Skin epidermis (tissue), 12 donors: ENCODE measurements around the gene CDCP2.
"Not testable (repeated sequence)": the region's sequence is repeated elsewhere in the genome, so short reads cannot be mapped to it uniquely, and the experiment has no call there.

Experiments used
- H3K27ac ChIP-seq, 21 experiments: fragments of 200-600 bp; sonication (generic) in 11 of 21; one replicate each; pipeline ENCODE4 v1.5.0; 2020; ENCODE audit warnings: mild to moderate bottlenecking in 3 of 21, inconsistent platforms in 2 of 21, moderate library complexity in 2 of 21
- H3K4me3 ChIP-seq, 7 experiments: fragments of 200-600 bp; sonication (generic) in 2 of 7; one replicate each; pipeline ENCODE4 v1.5.0; 2020; ENCODE audit warnings: inconsistent platforms in 2 of 7, mild to moderate bottlenecking in 2 of 7, moderate library complexity in 1 of 7

Gene CDCP2

GRCh38 chr1:54169068-54169467, 16.3 kb upstream of the CDCP2 start:
- H3K4me3 ChIP-seq: no peak overlapping the region

DNA sequence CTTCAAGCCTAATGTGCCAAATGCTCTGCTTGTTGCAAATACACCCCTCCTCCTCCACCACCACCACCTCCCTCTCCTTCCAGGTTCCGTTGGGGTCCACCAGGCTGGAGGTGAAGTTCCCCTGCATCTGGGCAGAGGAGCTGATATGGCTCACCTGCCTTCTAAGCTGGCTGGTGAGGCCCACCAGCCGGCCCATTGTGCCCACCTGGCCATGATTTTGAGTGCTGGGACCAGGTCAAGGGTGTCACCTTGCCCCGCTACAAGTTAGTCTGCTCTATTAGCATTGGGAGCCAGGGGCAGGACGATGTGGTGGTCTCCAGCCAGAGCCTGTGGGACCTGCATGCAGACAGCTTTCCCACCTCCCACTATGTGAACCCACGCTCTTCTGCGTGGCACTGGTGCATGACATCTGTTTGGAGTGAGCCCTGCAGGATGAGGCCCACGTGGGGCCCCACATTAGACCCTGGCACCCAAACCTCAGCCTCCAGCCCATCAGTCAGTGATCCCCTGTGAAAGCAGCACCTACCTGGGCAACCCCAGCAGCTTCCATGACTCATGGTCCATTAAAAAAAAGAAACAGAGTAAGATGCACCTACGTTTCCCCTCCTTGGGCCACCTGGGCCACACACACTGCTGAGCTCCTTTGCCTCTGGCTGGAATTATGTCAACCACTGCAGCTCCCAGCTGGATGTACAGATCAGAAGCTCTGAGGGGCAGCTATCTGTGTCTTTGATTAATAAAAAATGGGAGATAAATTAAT, 15.6 kb upstream of the CDCP2 start:
- Histone ChIP-seq H3K27ac (peak overlapping the region in 5 of 21 experiments; percentile 30 to 69 (median 51)), H3K4me3 (no peak overlapping the region)

More at GRCh38 chr1:54169068-54169467, 16.3 kb upstream of the CDCP2 start:
- no peak overlapping the region for H3K27ac ChIP-seq

DNA sequence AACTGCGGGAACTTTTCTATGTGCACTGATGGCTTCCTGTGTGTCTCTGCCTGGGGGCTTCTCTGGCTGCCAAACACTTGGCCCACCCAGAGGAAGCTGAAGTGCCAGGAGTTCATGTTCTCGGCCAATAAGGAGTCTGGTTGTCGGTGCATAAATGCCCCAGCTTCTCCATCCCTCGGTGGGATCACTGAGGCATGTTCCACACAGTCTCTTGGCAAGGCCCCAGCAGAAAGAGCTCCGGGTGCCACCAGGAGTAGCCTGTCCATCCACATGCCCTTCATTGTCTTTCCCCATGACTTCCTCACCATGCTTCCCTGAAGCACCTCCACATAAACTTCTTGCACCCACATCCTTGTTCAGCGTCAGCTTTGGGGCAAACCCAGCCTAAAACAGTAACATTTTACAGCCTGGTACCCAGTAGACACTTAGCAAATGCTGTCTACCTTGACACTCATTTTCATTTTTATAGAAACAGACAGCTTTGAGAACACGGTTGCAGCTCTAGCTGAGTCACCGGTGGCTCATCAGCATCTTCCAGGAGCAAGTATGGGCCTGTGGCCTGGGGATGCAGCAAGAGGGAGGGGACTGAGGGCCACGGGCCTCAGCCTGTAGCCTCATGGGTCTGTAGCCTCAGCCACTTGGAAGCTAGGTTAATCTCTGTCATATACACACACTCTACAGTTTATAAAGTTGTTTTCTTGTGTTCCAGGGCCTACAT, 14.8 kb upstream of the CDCP2 start:
- Histone ChIP-seq H3K27ac (peak overlapping the region in 7 of 21 experiments; percentile 44 to 69 (median 60)), H3K4me3 (no peak overlapping the region)

- H3K4me3 ChIP-seq, H3K27ac ChIP-seq: not testable (repeated sequence)
These were observed 13.6 kb upstream of the CDCP2 start for GRCh38 chr1:54166357-54166756.

DNA sequence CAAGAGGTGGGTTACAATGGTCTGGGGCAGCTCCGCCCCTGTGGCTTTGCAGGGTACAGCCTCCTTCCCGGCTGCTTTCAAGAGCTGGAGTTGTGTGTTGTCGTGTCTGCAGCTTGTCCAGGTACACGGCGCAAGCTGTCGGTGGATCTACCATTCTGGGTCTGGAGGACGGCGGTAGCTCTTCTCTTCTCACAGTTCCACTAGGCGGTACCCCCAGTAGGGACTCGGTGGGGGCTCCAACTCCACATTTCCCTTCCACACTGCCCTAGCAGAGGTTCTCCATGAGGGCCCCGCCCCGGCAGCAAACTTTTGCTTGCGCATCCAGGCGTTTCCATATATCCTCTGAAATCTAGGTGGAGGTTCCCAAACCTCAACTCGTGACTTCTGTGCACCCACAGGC, 12.3 kb upstream of the CDCP2 start:
- H3K27ac ChIP-seq: no peak overlapping the region
- H3K4me3 ChIP-seq: no peak overlapping the region

DNA sequence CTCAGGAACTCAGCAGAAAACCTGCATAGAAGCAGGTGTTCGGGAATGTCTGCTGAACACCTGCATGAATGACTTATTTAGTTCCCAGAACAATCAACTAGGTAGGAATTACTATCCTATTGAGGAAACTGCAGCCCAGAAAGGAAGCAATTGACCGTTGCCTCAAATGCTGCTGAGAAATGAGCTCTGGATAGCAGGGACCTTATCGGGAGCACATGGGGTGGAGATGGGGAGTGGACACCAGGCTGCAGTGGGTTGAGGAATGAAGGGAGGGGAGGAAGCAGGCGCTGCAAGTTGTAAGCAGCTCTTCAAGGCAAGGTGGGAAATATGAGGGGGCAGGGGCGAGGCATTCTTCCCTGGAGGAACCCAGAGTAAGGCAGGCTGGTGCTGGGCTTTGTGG, 10.8 kb upstream of the CDCP2 start:
- Histone ChIP-seq H3K4me3 (no peak overlapping the region), H3K27ac (no peak overlapping the region)

DNA sequence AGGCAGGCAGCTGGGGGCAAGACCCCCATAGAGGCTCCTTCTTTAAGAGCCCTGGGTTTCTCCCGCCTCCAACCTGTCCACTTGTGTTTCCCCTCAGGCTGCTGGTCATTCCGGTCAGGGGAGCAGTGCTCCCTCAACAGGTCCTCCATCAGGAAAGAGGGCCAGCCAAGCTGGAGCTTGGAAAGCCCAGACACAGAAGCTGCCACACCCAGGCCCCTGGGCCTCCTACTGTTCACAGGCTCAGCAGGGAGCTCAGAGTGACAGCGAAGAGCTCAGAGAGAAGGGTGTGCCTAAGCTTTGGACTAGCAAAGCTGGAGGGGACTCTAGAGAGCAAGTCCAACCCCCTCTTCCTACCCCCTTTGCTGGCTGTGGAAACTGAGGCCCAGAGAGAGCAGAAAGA, 10.3 kb upstream of the CDCP2 start:
- Histone ChIP-seq H3K27ac (no peak overlapping the region), H3K4me3 (no peak overlapping the region)

DNA sequence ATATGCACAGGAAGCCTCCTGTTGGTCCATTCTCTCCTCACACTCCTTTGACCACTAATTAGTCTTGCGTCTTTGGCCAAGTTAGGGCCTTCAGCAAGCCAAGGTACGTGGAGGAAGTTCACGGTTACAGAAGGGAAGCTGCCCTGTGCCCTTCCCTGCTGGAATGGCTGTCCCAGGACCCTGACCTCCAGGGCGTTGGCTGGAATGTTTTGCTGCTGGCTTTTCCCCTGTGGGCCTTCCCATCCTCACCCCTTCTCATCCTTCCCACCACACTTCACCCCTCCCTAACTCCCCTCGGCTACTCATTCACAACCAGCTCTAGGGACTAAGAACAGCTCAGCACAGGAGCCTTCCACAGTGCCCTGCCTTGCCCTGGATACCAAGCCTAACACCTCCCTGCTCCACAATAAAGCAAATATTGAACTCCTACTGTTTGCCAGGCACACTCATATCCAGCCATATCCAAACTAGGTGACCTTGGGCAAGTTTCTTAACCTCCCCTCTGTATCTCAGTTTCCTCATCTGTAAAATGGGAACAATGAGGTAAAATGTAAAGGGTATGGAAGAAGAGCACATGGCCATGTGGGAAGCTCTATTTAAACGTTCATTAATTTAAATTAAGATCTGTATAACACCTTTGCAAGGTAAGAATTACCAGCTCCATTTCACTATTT, 8.8 kb upstream of the CDCP2 start:
- Histone ChIP-seq H3K27ac (no peak overlapping the region), H3K4me3 (no peak overlapping the region)

DNA sequence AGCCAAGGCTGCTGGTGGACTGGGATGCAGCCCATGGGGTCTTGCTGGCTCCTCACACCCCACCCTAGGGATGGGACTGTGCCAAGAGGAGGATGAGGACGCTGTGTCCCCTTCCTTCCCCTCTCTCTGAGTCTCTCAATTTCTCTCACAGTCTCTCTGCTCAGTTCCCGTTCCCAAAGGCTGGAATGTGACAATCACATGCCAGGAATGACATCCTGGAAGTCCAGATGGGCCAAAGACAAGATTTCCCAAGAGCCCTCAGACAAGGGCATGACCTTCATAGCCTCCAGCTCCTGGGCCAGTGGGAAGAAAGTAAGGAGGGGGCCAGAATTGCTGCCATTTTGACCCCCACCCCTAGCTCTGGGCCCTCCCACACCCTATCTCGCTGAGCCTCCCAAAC, 7.6 kb upstream of the CDCP2 start:
- Histone ChIP-seq H3K4me3 (no peak overlapping the region), H3K27ac (no peak overlapping the region)

GRCh38 chr1:54159733-54160316, 7.0 kb upstream of the CDCP2 start:
- H3K4me3 ChIP-seq: no peak overlapping the region
- no peak overlapping the region for H3K27ac ChIP-seq

DNA sequence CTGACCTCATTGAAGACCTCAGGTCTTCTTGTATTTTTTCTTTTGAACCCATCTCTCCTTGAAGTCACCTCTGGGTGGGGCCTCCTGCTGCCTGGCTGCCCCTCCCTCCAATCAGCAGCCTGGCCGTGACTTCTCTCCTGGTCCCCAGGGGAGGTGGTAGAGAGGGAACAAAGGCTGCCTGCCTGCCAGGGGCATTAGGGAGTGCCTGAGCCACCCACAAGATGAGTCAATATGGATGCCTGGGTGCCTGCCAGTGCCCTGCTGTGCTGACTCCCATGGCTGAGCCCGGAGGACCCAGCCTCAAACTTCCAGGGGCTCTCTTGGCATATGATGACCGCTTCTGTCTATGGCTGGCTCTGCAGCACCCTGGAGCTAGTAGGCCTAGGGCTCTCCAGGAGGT, 5.3 kb upstream of the CDCP2 start:
- peak overlapping the region in 1 of 21 experiments; percentile 17 for H3K27ac ChIP-seq
- no peak overlapping the region for H3K4me3 ChIP-seq

DNA sequence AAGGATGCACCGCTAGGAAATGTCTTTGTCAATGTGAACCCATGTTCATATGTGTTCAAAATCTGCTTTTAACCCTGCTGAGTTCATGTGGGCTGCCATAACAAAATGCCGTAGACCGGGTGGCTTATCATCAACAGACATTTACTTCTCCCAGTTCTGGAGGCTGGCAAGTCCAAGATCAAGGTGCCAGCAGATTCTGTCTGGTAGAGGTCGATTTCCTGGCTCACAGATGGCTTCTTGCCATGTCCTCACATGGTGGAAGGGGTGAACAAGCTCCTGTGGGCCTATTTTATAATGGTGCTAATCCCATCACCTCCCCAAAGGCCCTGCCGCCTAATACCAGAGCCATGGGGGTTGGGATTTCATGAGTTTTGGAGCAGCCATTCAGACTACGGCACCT, 4.6 kb upstream of the CDCP2 start:
- H3K27ac ChIP-seq: no peak overlapping the region
- H3K4me3 ChIP-seq: no peak overlapping the region

- no peak overlapping the region for H3K4me3 ChIP-seq
- H3K27ac ChIP-seq: no peak overlapping the region
These were observed 4.2 kb upstream of the CDCP2 start for GRCh38 chr1:54156986-54157385.

DNA sequence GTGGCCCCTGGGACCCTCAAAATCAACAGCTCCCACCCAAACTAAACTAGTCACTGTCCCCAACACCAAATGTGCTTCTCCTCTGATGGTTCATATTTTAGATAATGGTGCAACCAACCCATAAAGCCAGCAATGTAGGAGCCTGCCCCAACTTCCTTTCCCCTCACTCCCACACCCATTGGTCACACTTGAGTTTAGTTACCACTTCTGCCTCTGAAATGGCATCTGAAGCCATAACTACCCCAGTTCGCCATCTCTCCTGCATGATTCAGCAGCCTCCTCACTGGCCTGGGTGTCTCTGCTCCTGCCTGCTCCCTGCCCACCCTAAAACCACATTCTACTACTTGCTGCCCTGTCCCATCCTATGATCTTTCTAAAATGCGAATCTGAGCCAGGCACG, 3.4 kb upstream of the CDCP2 start:
- Histone ChIP-seq H3K4me3 (no peak overlapping the region), H3K27ac (no peak overlapping the region)

DNA sequence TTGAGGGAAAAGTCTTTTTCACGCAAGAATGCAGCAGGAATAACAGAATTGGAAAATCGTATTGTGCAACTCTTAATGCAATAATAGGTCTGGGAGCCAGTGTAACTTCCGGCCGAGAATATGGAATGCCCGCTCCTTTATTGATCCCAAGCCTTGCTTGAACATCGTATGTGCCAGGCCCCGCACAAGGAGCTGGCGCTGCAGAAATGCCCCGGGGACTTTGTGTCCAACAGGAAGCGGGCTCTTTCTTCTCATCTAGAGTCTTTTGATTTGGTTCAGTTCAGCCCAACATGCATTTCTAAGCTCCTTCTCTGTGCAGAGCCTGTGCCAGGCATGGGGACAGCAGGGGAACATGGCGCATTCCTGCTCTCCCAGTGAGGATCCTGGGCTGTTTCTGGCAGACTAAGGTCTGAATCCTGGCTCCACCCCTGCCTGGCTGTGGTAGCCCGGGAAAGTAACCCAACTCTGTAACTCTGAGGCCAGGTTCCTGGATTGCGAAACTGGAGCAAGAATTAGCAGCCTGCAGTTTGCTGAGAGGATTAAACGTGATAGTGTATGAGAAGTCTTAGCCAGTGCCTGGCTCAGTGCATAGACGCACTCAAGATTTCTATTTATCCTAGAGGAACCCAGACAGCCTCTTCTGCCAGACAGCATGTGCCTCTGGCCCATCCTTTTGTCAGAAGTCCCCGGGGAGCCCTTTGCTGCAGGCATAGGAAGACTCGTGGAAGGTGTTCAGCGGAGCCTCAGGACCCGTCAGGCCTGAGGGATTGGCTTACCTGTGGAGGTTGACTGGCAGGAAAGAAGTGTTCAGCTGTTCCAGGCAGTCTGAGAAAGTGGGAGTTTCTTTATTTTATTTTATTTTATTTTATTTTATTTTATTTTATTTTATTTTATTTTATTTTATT, 987 bp upstream of the CDCP2 start:
- Histone ChIP-seq H3K27ac (peak overlapping the region in 13 of 21 experiments; percentile 4 to 65 (median 40)), H3K4me3 (no peak overlapping the region)

DNA sequence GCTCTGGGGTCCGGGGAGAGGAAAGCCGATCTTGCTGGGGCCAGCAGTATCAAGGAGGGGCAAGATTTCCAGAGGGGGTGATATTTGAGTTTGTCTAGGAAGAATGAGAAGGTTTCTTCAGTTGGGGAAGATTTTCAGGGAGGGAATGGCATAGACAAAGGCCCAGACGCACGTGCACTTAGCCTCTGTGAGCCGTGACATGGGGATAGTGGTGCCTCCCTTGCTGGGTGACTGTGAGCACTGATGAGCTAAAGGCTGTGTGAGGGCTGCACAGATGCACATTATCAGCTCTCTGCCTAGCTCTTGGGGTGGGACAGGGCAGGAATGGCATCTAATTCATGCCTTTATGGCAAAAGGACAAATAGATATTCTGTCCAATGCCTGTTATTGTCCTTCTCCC, 1.8 kb downstream of the CDCP2 start:
- Histone ChIP-seq H3K4me3 (no peak overlapping the region), H3K27ac (no peak overlapping the region)

DNA sequence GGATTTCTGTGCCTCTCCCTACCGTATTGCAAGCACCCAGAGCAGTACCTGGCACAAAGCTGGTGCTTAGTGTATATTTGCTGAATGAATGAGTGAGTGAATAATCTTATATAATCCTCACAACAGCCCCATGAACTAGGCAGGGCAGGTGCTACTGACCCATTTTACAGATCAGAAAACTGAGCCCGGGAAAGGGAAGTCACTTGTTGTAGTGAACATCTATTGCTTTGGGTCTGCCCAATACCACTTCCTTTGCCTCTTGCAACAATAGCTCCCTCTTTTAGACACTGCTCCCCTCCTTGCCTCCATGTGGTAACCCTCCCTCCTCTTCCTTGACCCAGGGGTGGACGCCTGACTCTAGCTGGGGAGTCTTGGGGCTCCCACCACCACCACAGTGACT, 3.1 kb downstream of the CDCP2 start:
- Histone ChIP-seq H3K27ac (no peak overlapping the region), H3K4me3 (no peak overlapping the region)

DNA sequence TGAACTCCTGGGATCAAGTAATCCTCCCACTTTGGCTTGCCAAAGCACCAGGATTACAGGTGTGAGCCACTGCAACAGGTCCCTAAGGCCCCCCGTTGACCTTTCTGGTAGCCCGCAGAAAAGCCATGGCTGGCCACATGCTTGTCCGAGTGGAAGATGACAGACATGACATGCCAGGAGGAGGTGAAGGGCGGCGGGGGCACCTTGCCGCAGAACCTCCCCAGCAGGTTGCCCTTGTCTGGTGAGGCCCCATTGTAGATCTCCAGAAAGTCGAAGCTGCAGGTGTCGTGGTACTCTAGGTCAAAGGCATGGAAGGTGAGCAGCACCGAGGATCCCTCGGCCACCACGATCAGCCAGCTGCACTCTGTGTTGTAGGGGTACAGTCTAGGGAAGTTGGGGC, 8.4 kb downstream of the CDCP2 start:
- no peak overlapping the region for H3K27ac ChIP-seq
- H3K4me3 ChIP-seq: no peak overlapping the region

DNA sequence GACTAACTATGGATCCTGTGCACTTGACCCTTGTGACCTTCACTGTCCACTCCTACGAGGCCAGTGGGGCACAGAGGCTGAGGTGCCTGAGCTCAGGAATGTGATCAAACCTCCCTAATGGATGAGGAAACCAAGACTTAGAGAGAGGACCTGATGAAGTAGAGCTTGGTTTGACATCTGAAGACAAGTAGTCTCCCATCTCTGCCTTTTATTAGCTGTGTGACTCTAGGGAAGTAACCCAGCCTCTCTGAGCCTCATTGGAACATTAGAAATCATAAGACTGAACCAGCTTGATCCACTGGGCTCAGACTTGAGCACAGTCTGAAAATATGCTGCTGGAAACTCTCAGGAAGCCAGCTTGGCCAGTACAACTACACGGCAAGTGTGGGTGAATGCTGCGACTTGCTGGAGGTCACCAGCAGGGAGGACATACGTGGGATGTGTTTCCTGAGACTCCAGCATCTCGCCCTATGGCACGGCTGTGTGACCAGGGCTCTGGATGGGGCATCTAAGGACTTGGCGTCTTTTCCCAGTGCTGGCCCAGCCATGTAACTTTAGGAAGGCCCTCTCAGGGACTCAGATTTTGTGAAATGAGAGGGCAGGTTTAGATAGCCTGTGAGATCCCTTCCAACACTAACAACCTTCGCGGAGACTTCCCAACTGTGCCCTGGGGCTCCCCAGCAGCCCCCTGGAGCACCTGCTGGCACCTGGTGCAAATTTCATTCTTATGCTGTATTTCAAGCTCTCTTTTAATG, 10.5 kb downstream of the CDCP2 start:
- Histone ChIP-seq H3K4me3 (no peak overlapping the region), H3K27ac (no peak overlapping the region)
